ENCODE data around the gene CALHM2.

GRCh38 chr10:103457176-103457712 is 5.1 kb upstream of the CALHM2 start:
- no peak for TF ChIP-seq YY1 (IDR thresholded peaks at IDR 0.05; ENCODE audit: insufficient read depth, insufficient read length)
- TF ChIP-seq ZNF274 (IDR thresholded peaks at IDR 0.05; ENCODE audit: low read depth, low read length): no peak
- TF ChIP-seq SUZ12 (IDR thresholded peaks at IDR 0.05; ENCODE audit: extremely low read depth, insufficient read depth, insufficient read length): no peak

Data from NT2/D1 (cell line).